HK-2 (cell line): ENCODE measurements around the gene KLHL30.

Experiments
- DNase-seq: peaks from one replicate; pipeline ENCODE4 v3.0.0-alpha.2; 2018; ENCODE audit not compliant: unreplicated experiment

The KLHL30 gene

DNA sequence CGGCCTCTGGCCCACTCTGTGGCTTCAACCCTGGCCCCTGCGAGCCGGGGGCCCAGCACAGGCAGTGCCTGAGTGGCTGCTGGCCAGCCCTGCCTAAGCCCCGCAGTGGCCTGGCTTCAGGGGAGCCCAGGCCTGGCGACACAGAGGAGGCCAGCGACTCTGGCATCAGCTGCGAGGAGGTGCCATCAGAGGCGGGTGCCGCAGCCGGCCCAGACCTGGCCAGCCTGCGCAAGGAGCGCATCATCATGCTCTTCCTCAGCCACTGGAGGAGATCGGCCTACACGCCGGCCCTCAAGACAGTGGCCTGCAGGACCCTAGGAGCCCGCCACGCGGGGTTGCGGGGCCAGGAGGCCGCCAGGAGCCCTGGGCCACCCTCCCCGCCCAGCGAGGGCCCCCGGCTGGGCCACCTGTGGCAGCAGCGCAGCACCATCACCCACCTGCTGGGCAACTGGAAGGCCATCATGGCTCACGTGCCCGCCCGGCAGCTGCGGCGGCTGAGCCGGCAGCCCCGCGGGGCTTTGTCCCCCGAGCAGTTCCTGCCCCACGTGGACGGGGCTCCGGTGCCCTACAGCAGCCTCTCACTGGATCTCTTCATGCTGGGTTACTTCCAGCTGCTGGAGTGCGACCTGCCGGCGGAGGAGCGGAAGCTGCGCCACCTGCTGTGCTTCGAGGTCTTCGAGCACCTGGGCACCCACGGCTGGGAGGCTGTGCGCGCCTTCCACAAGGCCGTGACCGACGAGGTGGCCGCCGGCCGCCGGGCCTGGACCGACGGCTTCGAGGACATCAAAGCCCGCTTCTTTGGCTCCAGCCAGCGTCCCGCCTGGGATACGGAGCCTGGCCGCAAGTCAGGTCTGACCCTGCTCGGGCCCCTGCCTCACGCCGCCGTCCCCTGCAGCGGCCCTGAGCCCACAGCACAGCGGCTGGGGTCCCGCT is 7.5 kb upstream of the KLHL30 start:
- no peak for DNase-seq

DNA sequence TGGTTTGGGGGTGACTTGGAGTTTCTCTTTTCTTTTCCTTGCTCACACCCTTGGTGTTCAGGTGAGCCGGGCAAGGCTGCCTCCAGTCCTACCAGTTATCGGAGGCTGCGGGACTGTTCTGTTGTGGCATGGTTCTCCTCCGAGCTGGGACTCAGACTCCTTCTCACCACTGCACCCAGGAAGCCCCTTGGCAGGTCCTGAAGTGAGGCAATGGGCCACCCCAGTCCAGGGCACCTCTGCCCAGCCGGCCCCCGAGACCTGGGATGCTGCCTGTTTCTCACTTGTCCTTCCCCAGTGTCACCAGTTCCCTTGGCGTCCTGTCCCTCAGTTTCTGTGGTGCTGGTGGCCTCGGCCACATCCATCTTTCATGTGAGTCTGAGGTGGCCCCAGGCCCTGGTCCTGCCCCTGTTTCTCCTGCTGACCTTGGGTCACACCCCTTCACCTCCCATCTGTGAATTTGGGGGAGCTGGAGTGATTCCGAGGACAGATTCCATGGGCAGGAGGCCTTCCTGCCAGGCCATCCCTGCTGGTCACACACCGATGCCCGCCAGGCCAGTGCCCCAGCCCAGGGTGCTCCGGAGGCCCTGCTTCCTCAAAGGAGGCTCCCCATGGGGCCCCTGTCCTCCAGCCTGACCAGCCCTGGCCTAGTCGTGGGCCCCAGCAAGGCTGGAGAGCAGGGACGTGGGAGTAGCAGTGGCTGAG is 6.6 kb upstream of the KLHL30 start:
- no peak for DNase-seq

DNA sequence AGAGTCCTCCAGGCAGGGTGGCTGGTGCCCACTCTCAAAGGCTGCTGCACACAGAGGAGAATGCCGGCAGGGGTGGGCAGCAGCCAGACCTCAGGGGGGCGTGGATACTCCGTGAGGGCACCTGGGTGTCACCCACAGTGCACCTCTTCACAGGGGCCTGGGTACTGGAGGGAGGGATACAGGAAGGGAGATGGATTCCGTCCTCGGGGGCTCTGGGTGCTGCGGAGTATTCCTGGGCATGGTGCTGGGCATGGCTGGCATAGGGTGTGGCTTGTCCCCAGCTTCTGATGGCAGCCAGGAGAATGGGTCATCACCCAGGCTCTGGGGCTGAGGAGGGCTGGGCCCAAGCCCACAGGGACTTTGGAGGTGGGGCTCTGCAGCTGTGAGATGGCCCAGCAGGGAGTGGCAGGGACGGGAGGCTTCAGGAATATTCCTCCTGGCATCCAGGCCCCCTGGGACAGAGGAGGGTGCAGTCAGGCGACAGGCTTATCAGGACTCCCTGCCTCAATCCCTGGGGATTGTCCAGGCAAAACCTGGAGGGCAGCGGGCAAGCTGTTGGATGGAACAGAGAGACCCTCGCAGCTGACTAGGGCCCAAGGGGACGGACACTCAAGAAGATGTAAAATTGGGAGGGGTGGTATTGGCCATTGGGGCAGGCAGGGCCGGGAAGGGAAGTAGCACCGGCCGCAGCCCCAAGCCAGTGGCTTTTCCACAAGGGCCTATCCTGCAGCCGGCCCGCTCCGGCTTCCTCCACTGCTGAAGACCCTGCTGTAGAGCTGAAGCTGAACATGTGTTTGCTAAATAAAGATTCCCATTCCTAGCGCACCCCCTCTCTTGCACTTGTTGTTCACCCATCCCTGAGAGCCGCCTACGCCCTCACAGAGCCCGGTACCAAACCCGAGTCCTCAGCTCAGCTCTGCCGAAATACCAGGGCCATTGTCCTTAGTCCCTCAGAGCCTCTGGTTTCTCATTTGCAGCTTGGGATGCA is 5.7 kb upstream of the KLHL30 start:
- DNase-seq, result no peak

DNA sequence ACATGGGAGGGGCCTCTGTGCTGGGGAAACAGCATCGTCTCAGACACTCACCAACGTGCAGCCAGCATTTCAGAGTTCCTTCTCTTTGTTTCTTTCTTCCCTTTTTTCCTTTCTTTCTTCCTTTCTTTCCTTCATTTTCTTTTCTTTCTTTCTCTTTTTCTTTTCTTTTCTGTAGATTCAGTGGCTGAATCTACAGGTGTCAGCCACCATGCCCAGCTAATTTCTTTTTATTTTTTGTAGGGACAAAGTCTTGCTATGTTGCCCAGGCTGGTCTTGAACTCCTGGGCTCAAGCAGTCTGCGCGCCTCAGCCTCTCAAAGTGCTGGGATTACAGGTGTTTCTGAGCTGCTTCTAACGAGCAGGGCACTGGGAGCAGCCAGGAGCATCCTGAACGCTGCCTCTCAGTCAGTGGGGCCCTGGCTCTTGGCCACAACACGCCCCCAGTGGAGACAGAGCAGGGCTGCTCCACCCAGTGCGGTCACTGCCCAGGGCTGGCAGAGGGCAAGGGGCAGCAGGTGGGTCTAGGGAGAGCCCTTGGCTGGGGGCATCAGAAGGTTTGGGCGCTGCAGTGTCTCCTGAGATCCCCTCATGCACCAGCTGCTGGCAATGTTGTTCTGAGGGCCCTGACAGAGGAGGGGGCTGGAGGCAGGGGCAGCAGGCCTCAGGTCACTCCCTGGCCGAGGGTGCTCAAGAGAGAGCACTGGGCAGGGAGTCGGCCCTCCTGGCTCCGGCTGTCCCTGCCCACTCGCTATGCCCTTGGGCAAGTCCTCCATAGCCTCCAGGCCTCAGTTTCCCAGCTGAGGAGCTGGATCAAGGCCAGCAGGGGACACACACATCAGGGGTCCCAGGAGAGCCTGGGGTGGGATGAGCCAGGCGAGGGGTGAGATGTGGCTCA is 4.7 kb upstream of the KLHL30 start:
- DNase-seq, result no peak

GRCh38 chr2:238134393-238134785 is 4.1 kb upstream of the KLHL30 start:
- DNase-seq, result no peak

- no peak for DNase-seq
Observed at GRCh38 chr2:238135601-238136150, 2.8 kb upstream of the KLHL30 start.

DNA sequence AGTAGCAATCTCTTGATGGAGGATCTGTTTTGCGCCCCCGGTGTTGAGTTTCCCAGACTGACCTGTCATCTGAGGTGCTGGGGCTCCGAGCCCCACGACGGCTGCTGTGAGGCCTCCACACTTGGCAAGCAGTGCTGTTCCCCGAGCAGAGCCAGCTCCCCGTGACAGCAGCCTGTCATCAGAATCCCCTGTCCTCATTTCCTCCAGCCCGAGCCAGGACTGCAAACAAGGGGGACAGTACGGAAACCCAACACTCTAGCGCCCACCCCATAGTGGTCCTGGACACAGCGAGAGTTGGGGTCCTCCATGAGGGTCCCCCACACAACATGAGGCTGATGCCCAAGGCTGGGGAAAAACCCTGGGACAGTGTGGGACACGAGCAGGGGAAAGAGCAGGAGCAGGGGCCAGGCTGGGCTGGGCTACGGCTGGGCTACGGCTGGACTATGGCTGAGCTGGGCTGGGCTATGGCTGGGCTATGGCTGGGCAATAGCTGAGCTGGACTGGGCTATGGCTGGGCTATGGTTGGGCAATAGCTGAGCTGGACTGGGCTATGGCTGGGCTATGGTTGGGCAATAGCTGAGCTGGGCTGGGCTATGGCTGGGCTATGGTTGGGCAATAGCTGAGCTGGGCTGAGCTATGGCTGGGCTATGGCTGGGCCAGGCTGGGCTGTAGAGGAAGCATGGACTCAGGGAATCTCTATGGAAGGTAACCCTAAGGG is 1.5 kb upstream of the KLHL30 start:
- peak; percentile 58 for DNase-seq

GRCh38 chr2:238137885-238138284 is 583 bp upstream of the KLHL30 start:
- DNase-seq, result no peak

DNA sequence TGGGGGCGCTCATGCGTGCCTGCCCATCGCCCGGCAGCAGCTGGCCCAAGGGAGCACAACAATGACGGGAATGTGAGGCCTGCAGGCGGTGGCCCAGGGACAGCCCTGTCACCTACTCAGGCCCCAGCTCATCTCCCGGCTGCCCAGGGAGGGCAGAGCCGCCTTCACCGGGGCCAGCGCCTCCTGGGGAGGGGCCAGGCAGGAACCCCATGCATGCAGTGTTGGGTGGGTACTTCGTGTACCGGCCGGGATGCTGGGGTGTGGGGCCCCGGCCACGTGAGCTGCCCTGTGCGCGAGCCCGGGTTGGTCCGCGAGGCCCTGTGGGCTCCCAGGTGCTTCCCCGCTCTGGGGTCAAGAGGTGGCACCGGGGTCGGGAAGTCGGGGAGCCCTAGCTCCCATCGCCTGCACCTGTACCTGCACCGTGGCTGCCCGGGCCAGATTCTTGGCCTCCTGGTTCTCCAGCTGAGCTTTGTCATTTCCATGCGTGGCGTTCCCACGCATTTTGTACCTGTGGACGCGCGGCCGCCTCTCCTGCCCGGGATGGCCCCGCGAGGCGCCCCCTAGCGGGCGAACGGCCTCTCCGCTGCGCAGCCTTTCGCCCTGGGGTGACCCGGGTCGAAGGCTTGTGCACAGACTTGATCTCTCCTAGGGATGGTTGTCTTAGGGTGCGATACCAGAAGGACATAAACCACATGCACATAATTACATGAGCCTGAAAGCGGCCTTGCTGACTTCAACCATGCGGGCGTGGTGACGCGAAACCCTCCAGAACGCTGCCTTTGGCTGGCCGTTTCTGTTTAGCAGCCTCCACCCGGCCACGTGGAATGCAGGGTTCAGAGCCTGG is 950 bp downstream of the KLHL30 start:
- no peak for DNase-seq

- no peak for DNase-seq
Observed at GRCh38 chr2:238140040-238140439, 1.6 kb downstream of the KLHL30 start.

DNA sequence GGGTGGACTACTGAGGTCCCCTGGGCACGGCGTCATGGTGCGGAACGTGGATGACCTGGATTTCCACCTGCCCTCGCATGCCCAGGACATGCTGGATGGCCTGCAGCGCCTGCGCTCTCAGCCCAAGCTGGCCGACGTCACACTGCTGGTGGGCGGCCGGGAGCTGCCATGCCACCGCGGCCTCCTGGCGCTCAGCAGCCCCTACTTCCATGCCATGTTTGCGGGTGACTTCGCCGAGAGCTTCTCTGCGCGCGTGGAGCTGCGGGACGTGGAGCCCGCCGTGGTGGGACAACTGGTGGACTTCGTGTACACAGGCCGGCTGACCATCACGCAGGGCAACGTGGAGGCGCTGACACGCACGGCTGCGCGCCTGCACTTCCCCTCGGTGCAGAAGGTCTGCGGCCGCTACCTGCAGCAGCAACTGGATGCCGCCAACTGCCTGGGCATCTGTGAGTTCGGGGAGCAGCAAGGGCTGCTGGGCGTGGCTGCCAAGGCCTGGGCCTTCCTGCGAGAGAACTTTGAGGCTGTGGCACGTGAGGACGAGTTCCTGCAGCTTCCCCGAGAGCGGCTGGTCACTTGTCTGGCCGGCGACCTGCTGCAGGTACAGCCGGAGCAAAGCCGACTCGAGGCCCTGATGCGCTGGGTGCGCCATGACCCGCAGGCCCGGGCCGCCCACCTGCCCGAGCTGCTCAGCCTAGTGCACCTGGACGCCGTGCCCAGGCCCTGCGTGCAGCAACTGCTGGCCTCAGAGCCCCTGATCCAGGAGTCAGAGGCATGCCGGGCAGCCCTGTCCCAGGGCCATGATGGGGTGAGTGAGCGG is 2.5 kb downstream of the KLHL30 start:
- no peak for DNase-seq

- peak; percentile 82 for DNase-seq
Observed at GRCh38 chr2:238141541-238142318, 3.3 kb downstream of the KLHL30 start.

DNA sequence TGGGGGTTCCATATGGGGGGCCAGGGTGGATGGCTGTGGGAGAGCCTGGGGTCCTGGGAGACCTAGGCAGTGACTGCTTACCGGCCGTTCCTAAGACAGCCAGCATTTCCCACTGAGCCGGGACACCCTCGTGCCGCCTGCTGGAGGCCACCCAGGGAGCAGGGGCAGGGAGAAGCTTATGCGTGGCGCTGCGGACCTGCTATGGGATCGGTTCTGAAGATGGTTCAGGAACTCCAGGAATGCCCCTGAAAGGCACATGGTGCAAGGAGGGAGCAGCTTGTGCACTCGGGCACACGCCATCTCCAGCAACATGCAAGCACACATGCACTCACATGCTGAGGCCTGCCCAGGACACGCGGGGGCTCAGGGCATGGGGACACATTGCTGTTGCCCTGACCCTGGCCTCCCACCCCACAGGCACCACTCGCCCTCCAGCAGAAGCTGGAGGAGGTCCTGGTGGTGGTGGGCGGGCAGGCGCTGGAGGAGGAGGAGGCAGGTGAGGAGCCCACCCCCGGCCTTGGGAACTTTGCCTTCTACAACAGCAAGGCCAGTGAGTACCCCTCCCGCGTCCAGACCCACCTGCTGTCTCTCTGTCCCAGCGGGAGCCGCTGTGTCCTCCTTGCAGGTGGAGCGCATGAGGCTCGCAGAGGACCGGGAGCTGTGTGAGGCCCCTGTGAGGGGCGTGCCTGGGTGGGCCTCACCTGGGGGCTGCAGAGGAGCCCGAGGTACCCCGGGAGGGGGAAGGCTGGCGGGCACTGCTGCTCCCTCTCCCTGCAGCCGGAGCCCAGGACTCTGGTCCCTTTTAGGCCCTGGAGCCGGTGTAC is 4.1 kb downstream of the KLHL30 start:
- DNase-seq, result peak; percentile 41

DNA sequence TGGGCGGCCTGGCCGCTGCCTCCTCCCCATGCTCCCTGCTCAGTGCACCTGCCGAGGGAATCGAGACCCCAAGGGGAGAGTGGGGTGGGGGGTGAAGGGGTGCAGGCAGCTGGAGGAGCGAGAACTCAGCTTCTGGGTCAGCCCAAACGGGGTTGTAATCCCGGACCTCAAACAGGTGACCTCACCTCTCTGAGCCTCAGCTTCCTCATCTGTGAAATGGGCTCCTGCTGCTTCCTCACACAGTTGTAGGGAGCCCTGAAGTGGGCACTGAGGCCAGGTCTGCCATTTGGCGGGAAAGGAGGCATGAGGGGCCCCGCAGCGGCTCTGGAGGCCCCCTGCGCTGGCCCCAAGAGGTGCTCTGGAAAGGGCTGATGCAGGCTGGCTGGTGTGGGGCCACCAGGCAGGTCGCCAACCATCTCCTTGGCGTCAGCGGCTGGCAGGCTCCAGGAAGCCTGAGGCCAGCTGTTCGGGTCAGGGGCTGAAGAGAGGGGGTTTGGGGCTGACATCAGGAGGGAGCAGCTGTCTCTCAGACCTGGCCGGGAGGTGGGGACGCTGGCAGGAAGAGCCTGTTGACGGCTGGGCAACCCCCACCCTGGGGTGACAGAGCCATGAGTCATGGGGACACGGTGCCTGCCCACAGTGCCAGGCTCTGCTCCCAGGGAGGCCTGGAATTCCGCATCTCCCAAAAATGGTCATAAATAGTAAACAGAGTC is 4.9 kb downstream of the KLHL30 start:
- peak; percentile 86 for DNase-seq

DNA sequence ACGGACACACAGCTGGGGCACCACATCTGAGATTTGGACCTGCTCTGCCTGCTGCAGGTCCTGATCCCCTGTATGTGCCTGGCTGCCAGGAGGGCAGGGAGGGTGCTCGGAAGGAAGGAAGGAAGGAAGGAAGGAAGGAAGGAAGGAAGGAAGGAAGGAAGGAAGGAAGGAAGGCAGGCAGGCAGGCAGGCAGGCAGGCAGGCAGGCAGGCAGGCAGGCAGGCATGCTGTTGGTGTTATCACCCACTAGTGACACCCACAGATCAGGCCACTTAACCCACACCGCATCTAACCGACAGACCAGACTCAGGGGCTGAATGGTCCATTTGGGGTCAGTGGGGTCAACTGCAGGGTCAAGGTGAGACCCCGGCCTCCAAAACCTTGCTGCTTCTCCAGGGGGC is 5.8 kb downstream of the KLHL30 start:
- DNase-seq, result no peak

GRCh38 chr2:238145046-238145445 is 6.6 kb downstream of the KLHL30 start:
- no peak for DNase-seq
